ENCODE results near the gene KRT33A.

KRT33A gene

DNA sequence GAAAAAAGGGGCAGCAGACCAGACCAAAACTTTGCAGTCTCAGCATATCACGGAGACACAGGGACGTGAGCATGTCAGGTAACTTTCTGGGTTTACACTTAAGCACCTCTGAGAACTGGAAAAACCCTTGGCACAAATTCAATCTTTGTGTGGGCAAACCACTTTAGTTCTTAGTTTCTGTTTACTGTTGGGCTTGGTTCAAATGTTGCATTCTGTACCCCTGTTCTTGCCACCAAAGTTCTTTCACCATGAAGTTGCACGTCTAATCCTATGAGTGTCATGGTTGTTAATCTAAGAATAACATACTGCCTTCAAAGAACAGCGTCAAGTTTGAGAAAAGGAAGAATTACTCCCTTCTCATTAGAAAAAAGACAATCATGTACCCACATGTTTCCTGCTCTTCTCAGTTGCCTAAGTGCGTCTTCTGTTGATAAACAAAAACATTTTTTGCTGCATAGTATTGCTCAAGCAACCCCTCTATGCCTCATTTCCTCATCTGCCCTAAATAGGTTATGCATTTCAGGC, 11.6 kb downstream of the KRT33A start:
- Histone ChIP-seq H3K9me2 (replicated peaks; ENCODE audit: insufficient read depth, low read length) (no peaks in the 10 kb centered on the region), H3K36me3 (ENCODE audit: low read length) (no peaks in the 10 kb centered on the region), H3K27me3 (ENCODE audit: low read length) (no peaks in the 10 kb centered on the region), H3K4me2 (ENCODE audit: low read depth, low read length, poor library complexity, severe bottlenecking) (no peak overlapping the region), H4K20me1 (ENCODE audit: low read depth, low read length) (no peaks in the 10 kb centered on the region), H3K4me3 (ENCODE audit: insufficient read depth, low read length, poor library complexity, severe bottlenecking) (no peak overlapping the region), H2AFZ (ENCODE audit: low read depth, low read length, severe bottlenecking) (no peak overlapping the region), H3K27ac (ENCODE audit: low read depth, low read length) (no peak overlapping the region), H3K9ac (ENCODE audit: low read length) (no peak overlapping the region), H3K9me3 (ENCODE audit: insufficient read depth, low read length) (no peaks in the 10 kb centered on the region), H3K79me2 (ENCODE audit: insufficient read depth, low read length) (no peaks in the 10 kb centered on the region), H3F3A (ENCODE audit: insufficient read depth) (no peaks in the 10 kb centered on the region)
- no peak for TF ChIP-seq EZH2phosphoT487 (conservative IDR thresholded peaks at IDR 0.05; ENCODE audit: low read length)
- TF ChIP-seq, protein P1, sequence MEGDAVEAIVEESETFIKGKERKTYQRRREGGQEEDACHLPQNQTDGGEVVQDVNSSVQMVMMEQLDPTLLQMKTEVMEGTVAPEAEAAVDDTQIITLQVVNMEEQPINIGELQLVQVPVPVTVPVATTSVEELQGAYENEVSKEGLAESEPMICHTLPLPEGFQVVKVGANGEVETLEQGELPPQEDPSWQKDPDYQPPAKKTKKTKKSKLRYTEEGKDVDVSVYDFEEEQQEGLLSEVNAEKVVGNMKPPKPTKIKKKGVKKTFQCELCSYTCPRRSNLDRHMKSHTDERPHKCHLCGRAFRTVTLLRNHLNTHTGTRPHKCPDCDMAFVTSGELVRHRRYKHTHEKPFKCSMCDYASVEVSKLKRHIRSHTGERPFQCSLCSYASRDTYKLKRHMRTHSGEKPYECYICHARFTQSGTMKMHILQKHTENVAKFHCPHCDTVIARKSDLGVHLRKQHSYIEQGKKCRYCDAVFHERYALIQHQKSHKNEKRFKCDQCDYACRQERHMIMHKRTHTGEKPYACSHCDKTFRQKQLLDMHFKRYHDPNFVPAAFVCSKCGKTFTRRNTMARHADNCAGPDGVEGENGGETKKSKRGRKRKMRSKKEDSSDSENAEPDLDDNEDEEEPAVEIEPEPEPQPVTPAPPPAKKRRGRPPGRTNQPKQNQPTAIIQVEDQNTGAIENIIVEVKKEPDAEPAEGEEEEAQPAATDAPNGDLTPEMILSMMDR (IDR thresholded peaks at IDR 0.05; ENCODE audit: insufficient read depth, low read length, poor library complexity, severe bottlenecking) = no peak

DNA sequence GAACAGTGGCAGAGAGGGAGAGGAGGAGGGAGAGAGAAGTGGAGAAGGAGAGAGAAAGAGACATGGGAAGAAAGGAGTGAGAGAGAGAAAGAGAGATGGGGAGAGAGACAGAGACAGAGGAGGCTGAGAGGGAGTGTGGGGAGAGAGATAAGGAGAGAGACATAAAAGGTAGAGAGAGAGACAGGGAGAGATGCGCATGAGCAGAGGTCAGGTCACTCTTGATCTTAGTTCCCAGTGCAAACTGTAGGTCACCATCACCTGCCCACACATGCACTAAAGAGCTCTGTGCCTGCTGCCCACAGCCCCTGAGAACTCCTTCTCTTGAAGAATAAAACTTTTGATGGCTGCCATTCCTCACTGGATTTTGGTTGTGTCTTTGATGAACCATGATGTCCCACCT, 14.9 kb downstream of the KRT33A start:
- H3K36me3 ChIP-seq (ENCODE audit: low read length) = no peaks in the 10 kb centered on the region
- H3K27me3 ChIP-seq (ENCODE audit: low read length) = no peaks in the 10 kb centered on the region
- H3K9me3 ChIP-seq (ENCODE audit: insufficient read depth, low read length) = no peaks in the 10 kb centered on the region
- no peaks in the 10 kb centered on the region for H3F3A ChIP-seq (ENCODE audit: insufficient read depth)
- no peak overlapping the region for H3K9ac ChIP-seq (ENCODE audit: low read length)
- H3K9me2 ChIP-seq (replicated peaks; ENCODE audit: insufficient read depth, low read length) = no peaks in the 10 kb centered on the region
- H3K4me2 ChIP-seq (ENCODE audit: low read depth, low read length, poor library complexity, severe bottlenecking) = no peak overlapping the region
- no peak overlapping the region for H2AFZ ChIP-seq (ENCODE audit: low read depth, low read length, severe bottlenecking)
- H4K20me1 ChIP-seq (ENCODE audit: low read depth, low read length) = no peaks in the 10 kb centered on the region
- no peak overlapping the region for H3K4me3 ChIP-seq (ENCODE audit: insufficient read depth, low read length, poor library complexity, severe bottlenecking)
- no peaks in the 10 kb centered on the region for H3K79me2 ChIP-seq (ENCODE audit: insufficient read depth, low read length)
- no peak overlapping the region for H3K27ac ChIP-seq (ENCODE audit: low read depth, low read length)
- no peak for TF ChIP-seq EZH2phosphoT487 (conservative IDR thresholded peaks at IDR 0.05; ENCODE audit: low read length)
- TF ChIP-seq, protein P1 (IDR thresholded peaks at IDR 0.05; ENCODE audit: insufficient read depth, low read length, poor library complexity, severe bottlenecking) = no peak

GRCh38 chr17:41334385-41335305, 16.0 kb downstream of the KRT33A start:
- H3K27ac ChIP-seq (ENCODE audit: low read depth, low read length) = no peak overlapping the region
- H3K9me2 ChIP-seq (replicated peaks; ENCODE audit: insufficient read depth, low read length) = no peaks in the 10 kb centered on the region
- no peaks in the 10 kb centered on the region for H3K79me2 ChIP-seq (ENCODE audit: insufficient read depth, low read length)
- no peaks in the 10 kb centered on the region for H3K27me3 ChIP-seq (ENCODE audit: low read length)
- no peak overlapping the region for H2AFZ ChIP-seq (ENCODE audit: low read depth, low read length, severe bottlenecking)
- no peaks in the 10 kb centered on the region for H3K9me3 ChIP-seq (ENCODE audit: insufficient read depth, low read length)
- TF ChIP-seq, protein P1 (IDR thresholded peaks at IDR 0.05; ENCODE audit: insufficient read depth, low read length, poor library complexity, severe bottlenecking) = no peak
- TF ChIP-seq EZH2phosphoT487 (conservative IDR thresholded peaks at IDR 0.05; ENCODE audit: low read length) = no peak
- no peaks in the 10 kb centered on the region for H4K20me1 ChIP-seq (ENCODE audit: low read depth, low read length)
- H3F3A ChIP-seq (ENCODE audit: insufficient read depth) = no peaks in the 10 kb centered on the region
- H3K36me3 ChIP-seq (ENCODE audit: low read length) = no peaks in the 10 kb centered on the region
- H3K4me2 ChIP-seq (ENCODE audit: low read depth, low read length, poor library complexity, severe bottlenecking) = no peak overlapping the region
- no peak overlapping the region for H3K9ac ChIP-seq (ENCODE audit: low read length)
- no peak overlapping the region for H3K4me3 ChIP-seq (ENCODE audit: insufficient read depth, low read length, poor library complexity, severe bottlenecking)
